OCI-LY3 (cell line): ENCODE data around the gene MDM1.
A peak's percentile ranks its signal among the peaks of the same experiment; 100 is the strongest.

Experiments used
- H2AFZ ChIP-seq: fragments of 200-600, 300-600 bp; shearing (Covaris generic); 2 replicates; pipeline ENCODE4 v1.6.0; 2014; ENCODE audit warnings: antibody characterized with exemption, low read depth, low read length
- H3K27ac ChIP-seq: fragments of 200-600, 300-600 bp; sonication (generic); 2 replicates; pipeline ENCODE4 v1.5.1; 2014; ENCODE audit warnings: mild to moderate bottlenecking, low read length, moderate library complexity, mixed read lengths
- H3K27me3 ChIP-seq: fragments of 200-600, 300-600 bp; sonication (generic); 2 replicates; pipeline ENCODE4 v1.6.1; 2014; ENCODE audit warnings: low read depth, low read length, mixed read lengths
- H3K36me3 ChIP-seq: fragments of 200-600, 300-600 bp; sonication (generic); replicated peaks from 2 replicates; pipeline ENCODE3; 2014; ENCODE audit warnings: low read depth, low read length, mixed read lengths
- H3K4me1 ChIP-seq: fragments of 300-600, 200-600 bp; sonication (generic); 2 replicates; pipeline ENCODE4 v1.6.1; 2014; ENCODE audit warnings: low read length, mixed read lengths
- H3K4me2 ChIP-seq: fragments of 200-600, 300-600 bp; sonication (generic); 2 replicates; pipeline ENCODE4 v1.6.1; 2014; ENCODE audit warnings: low read length, mixed read lengths
- H3K4me3 ChIP-seq: fragments of 300-600, 200-600 bp; sonication (generic); 2 replicates; pipeline ENCODE4 v1.5.1; 2014; ENCODE audit warnings: antibody characterized with exemption, mild to moderate bottlenecking, low read length, moderate library complexity
- H3K79me2 ChIP-seq: fragments of 300-600, 200-600 bp; shearing (Covaris generic); 2 replicates; pipeline ENCODE4 v1.6.1; 2014; ENCODE audit warnings: mild to moderate bottlenecking, low read length, mixed read lengths
- H3K9ac ChIP-seq: fragments of 300-600, 200-600 bp; shearing (Covaris generic); 2 replicates; pipeline ENCODE4 v1.6.0; 2014; ENCODE audit warnings: mild to moderate bottlenecking, low read length, moderate library complexity
- H3K9me3 ChIP-seq: fragments of 200-600, 300-600 bp; shearing (Covaris generic); 2 replicates; pipeline ENCODE4 v1.6.1; 2014; ENCODE audit warnings: low read length, mixed read lengths; ENCODE audit not compliant: insufficient read depth
- H4K20me1 ChIP-seq: fragments of 200-600, 300-600 bp; sonication (generic); 2 replicates; pipeline ENCODE4 v1.6.1; 2016; ENCODE audit warnings: low read length, mixed read lengths; ENCODE audit not compliant: insufficient read depth
- CTCF ChIP-seq: fragments of 200-600, 300-600 bp; sonication (generic); IDR thresholded peaks from 2 replicates; pipeline ENCODE4 v1.5.1; 2014; ENCODE audit warnings: antibody characterized with exemption, low read length, low read depth
- EZH2phosphoT487 ChIP-seq: fragments of 200-600 bp; shearing (Covaris generic); IDR thresholded peaks from 2 replicates; pipeline ENCODE4 v1.6.1; 2018; ENCODE audit warnings: antibody characterized with exemption, mixed run types, low read depth

MDM1 gene

DNA sequence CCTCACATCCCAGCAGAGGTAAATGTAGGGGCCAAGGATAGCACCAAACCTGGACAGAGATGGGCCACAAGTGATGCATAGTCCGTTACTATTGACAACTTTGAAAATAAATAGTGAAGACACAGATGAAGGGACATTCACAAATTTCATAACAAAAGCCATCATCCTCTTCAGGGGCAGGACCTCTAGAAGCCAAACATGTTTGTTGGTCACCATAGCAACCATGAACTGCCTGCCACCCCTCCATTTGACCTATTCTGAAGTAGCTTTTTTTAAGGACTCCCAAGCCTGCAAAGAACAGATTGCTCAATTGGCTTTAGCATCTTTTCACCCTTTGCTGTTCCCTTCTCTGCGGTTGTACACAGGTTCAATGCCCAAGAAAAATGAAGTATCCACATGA is 35.7 kb upstream of the MDM1 start:
- Histone ChIP-seq H3K27ac (no peak overlapping the region), H3K79me2 (no peaks in the 10 kb centered on the region), H4K20me1 (no peaks in the 10 kb centered on the region), H3K4me2 (no peak overlapping the region), H3K4me1 (0 out of 2 replicates have a peak, but pooled peaks cover 5% of the 10 kb centered on the region), H3K36me3 (no peaks in the 10 kb centered on the region), H2AFZ (no peak overlapping the region), H3K27me3 (peaks cover 12% of the 10 kb centered on the region; the same call in 1 of the 2 replicates), H3K4me3 (no peak overlapping the region), H3K9ac (no peak overlapping the region), H3K9me3 (no peaks in the 10 kb centered on the region)
- TF ChIP-seq EZH2phosphoT487, result no peak
- TF ChIP-seq CTCF, result no peak

DNA sequence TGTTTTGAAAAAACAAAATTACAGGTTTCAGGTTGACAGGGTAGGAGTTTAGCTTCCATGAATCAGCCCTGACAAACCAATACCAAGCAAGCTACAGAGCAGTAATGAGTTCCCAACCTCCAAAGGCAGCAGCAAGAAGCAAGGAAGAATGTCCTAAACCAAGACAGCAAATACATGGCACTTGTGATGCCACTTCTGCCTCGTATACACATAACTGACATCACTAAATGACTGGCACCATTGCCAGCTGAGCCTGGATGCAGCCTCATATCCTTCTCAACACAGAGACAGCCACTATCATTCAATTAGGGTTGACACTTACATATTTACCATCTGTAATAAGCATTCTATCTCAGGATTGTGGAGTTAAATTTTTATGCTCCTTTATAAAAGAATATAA is 35.0 kb upstream of the MDM1 start:
- no peak overlapping the region for H2AFZ ChIP-seq
- H3K4me2 ChIP-seq, result no peak overlapping the region
- H3K36me3 ChIP-seq, result no peaks in the 10 kb centered on the region
- no peak overlapping the region for H3K9ac ChIP-seq
- H3K4me1 ChIP-seq, result 0 out of 2 replicates have a peak, but pooled peaks cover 5% of the 10 kb centered on the region
- H3K27ac ChIP-seq, result no peak overlapping the region
- H4K20me1 ChIP-seq, result no peaks in the 10 kb centered on the region
- no peaks in the 10 kb centered on the region for H3K9me3 ChIP-seq
- TF ChIP-seq CTCF, result no peak
- no peak overlapping the region for H3K4me3 ChIP-seq
- peaks cover 12% of the 10 kb centered on the region; the same call in 1 of the 2 replicates for H3K27me3 ChIP-seq
- H3K79me2 ChIP-seq, result no peaks in the 10 kb centered on the region

DNA sequence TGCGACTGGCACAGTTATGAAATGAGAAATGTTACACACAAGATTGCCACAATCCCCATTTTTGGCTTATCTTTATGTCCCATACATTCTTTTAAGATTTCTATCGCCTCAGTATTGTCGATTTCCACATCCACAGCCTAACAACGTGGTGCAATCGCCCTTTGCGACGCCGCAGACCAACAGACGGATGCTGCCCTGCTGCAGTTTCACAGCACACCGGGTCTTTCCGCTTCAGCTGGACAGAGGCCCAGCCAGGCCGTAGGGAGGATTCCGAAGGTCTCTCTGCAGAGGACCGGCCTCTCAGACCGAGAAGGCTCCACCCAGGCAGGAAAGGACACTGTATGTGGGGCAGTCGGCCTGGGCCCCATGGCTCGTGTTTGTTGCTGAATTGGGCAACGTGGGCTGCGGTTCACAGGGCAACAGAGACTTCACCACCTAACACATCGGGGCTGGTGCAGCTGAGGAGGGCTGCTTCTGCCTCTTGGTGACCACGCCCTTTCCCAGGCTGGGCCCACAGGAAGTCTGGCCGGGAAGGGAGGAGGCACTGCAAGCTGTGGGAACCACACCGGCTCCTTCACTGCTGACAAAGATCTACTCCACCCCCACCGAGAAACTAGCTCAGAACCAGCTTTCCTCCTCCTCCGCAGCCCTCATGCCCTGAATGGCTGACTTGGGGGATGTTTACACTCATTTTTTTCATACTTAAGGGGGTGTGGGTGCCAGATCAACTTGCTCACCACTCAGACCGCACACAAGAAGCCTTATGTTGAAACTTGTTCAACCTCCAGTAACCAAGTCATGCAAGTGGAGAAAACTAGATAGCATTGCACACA is 32.9 kb upstream of the MDM1 start:
- Histone ChIP-seq H3K27ac (no peak overlapping the region), H3K4me2 (peak overlapping the region; percentile 59), H3K4me1 (0 out of 2 replicates have a peak, but pooled peaks cover 5% of the 10 kb centered on the region)

More for the DNA sequence above, 32.9 kb upstream of the MDM1 start:
- H2AFZ ChIP-seq, result peak overlapping the region; percentile 86
- TF ChIP-seq CTCF (no peak), EZH2phosphoT487 (no peak)
- H3K27me3 ChIP-seq, result peaks cover 12% of the 10 kb centered on the region; the same call in 1 of the 2 replicates
- no peaks in the 10 kb centered on the region for H3K9me3 ChIP-seq
- H4K20me1 ChIP-seq, result no peaks in the 10 kb centered on the region
- H3K9ac ChIP-seq, result no peak overlapping the region
- no peaks in the 10 kb centered on the region for H3K36me3 ChIP-seq
- no peaks in the 10 kb centered on the region for H3K79me2 ChIP-seq
- H3K4me3 ChIP-seq, result peak overlapping the region; percentile 65
